Mesodermal cell (in vitro differentiated cells): ENCODE results near the gene C19orf38.

Source experiments
- H3K27ac ChIP-seq: 2 replicates; pipeline ENCODE4 v1.7.0; 2013; ENCODE audit warnings: mild to moderate bottlenecking, low read depth, low read length, moderate library complexity; ENCODE audit not compliant: severe bottlenecking
- H3K36me3 ChIP-seq: 2 replicates; pipeline ENCODE4 v1.7.1; 2013; ENCODE audit warnings: mild to moderate bottlenecking, low read length, moderate library complexity; ENCODE audit not compliant: control insufficient read depth, insufficient read depth
- H3K4me1 ChIP-seq: one replicate; pipeline ENCODE4 v1.7.1; 2013; ENCODE audit warnings: mild to moderate bottlenecking, low read length; ENCODE audit not compliant: insufficient read depth, control insufficient read depth, poor library complexity, severe bottlenecking
- H3K4me3 ChIP-seq: 2 replicates; pipeline ENCODE4 v1.7.0; 2013; ENCODE audit warnings: low read length, control low read depth, mild to moderate bottlenecking; ENCODE audit not compliant: insufficient read depth, poor library complexity, severe bottlenecking; ENCODE audit errors: extremely low read depth
- H3K9me3 ChIP-seq: 2 replicates; pipeline ENCODE4 v1.7.1; 2013; ENCODE audit warnings: mild to moderate bottlenecking, low read length, moderate library complexity; ENCODE audit not compliant: control insufficient read depth
- WGBS, 2 experiments: methylation state at CpG; one replicate each; pipeline ENCODE4 v1.1.5; 2013; ENCODE audit warnings: missing lambda C conversion rate in 2 of 2; ENCODE audit not compliant: insufficient coverage in 2 of 2; 5-methylcytosine and 5-hydroxymethylcytosine counted together

C19orf38 gene

DNA sequence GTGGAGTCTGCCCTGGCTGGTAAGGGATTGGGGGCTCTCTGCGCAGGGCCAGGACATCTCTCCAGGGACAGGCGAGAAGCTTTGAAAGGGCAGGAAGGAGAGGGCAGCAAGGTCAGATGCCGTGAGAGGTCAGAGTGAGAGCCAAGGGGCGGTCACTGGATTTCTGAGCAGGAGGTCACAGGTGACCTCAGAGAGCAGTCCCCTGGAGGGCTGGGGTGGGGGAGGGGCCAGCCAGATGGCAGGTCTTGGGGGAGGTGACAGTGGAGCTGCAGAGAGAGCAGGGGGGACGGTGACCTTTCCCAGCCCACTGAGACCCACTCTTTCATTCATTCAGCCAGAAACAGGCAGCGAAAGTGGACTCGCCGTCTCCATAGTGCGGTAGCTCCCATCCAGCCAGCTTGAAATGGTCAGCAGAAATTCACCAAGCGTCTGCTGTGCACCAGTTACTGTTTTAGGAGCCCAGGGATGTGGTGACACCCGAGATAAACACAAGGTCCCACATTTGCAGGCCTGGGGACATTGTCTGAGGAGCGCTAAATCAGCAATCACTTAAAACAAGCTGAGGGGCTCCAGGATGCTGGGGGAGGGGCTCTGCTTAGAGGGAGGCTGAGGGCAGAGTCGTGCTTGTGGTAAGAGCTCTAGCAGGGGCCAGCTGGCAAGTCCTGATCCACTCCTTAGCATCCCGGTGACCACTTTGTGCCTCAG lies 33.3 kb downstream of the C19orf38 start:
- H3K27ac ChIP-seq: peak overlapping the region; percentile 62
- peaks cover 4% of the 10 kb centered on the region for H3K36me3 ChIP-seq
- no peaks in the 10 kb centered on the region for H3K9me3 ChIP-seq
- no peak overlapping the region for H3K4me3 ChIP-seq
- 50 to 51% methylated on average over 13 of the region's 14 CpGs for WGBS, 2 experiments
- H3K4me1 ChIP-seq: peaks cover 40% of the 10 kb centered on the region

DNA sequence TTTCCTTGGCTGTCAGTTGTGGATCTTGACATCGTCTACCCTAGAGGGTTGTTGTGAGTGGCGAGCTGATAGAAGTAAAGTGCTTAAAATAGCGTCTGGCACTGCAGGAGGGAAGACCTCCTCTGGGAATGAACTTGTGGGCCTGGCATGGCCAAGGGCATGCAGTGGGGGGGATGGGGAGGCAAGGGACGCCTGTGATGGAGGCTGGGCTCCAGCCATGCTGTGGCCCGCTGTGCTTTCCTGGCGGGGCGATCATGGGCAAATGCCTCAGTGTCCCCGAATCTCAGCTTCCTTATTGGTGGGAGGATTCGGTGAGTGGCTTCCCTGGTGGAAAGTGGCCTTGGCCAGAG lies 33.9 kb downstream of the C19orf38 start:
- H3K36me3 ChIP-seq: peaks cover 8% of the 10 kb centered on the region
- peak overlapping the region; percentile 62 for H3K27ac ChIP-seq
- WGBS, 2 experiments: 79 to 89% methylated on average over 7 to 8 of the region's 9 CpGs
- H3K4me3 ChIP-seq: no peak overlapping the region
- H3K4me1 ChIP-seq: peaks cover 44% of the 10 kb centered on the region
- no peaks in the 10 kb centered on the region for H3K9me3 ChIP-seq

DNA sequence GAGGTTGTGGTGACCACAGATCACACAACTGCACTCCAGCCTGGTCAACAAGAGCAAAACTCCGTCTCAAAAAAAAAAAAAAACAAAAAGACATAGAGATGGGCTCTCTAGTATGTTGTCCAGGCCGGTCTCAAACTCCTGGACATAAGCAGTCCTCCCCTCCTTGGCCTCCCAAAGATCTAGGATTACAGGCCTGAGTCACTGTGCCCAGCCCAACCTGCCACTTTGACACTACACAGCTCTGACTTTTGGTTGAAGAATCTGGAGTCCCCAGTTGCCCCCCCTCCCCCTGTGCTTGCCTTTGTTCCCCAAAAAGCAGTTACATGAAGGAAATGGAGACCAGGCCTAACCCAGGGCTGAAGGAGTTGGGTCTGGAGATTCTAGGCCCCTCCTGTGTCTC lies 36.1 kb downstream of the C19orf38 start:
- 100% methylated on average over 1 of the region's 2 CpGs for WGBS, 2 experiments
- Histone ChIP-seq H3K4me3 (no peak overlapping the region), H3K27ac (peak overlapping the region; percentile 74), H3K9me3 (no peaks in the 10 kb centered on the region), H3K4me1 (peaks cover 58% of the 10 kb centered on the region), H3K36me3 (peaks cover 12% of the 10 kb centered on the region)

DNA sequence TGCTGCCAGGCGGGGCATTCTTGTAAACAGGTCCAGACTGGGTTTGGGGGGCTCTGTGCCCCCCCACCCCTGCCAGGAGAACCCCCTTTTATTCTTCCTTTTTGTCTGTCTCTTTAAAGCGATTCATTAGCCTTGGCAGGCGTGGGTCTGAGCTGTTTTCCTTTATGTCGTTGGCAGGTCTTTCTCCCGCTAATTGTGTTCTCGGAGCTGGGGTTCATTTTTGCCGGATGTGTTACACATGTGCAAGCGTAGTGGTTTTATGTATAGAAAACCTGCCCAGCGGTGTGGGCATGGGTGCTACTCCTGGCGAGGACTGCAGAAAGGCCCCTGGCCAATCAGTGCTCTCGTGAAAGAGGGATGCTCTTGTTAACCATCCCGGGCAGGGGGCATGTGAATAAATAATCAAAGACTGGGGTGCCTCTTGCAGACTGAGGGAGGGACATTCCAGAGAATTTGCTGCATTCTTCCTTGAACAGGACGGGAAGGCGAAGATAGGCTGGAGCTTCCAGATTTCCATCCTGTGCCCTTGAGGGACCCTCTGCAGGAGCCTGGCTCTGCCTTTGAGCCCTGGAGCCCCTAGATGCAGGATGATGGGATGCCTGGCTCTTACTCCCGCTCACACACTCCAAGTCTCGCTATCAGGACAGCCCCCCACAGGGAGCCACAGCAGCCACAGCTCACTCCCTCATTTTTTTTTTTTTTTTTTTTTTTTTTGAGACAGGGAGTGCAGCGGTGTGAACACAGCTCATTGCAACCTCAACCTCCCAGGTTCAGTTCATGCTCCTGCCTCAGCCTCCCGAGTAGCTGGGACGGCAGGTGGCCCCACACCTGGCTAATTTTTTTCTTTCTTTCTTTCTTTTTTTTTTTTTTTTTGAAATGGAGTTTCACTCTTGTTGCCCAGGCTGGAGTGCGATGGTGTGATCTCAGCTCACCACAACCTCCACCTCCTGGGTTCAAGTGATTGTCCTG lies 37.3 kb downstream of the C19orf38 start:
- Histone ChIP-seq H3K4me1 (peaks cover 49% of the 10 kb centered on the region), H3K9me3 (no peaks in the 10 kb centered on the region), H3K27ac (peak overlapping the region; percentile 74), H3K4me3 (no peak overlapping the region), H3K36me3 (peaks cover 12% of the 10 kb centered on the region)
- WGBS, 2 experiments: 68 to 76% methylated on average over 12 to 15 of the region's 20 CpGs

DNA sequence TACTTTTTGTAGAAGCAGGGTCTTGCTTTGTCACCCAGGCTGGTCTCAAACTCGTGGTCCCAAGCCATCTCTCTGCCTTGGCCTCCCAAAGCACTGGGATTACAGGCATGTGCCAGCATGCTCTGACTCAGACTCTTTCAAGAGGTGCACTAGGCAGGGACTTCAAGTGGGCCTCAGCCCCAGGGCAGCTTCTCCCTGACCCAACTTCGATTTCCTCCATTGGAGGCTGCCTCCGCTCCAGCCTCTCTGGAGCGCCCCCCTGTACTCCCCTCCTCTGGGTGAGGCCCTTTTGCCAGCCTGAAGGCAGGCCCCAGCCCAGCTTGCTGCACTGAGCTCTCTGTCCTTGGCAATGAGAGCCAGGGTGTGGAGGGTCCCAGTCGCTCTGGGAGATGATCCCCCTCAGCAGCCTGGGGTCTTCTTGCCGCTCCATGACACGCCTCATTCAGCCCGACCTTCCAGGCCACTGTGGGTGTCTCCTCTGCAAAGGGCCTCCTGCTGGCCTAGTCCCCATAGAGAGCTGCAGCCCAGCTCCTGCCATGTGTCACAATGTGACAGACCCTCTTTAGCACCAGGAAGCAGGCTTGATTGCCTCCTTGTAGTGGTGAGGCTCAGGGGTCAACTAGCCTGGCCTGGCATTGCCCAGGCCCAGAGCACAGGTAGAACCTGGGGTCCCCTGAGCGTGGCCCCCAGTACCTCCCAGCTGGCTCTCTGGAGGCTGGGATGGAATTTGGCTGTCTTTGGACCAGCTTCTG lies 39.6 kb downstream of the C19orf38 start:
- peaks cover 35% of the 10 kb centered on the region for H3K4me1 ChIP-seq
- H3K36me3 ChIP-seq: peaks cover 11% of the 10 kb centered on the region
- peak overlapping the region; percentile 57 for H3K27ac ChIP-seq
- 78 to 85% methylated on average over 8 to 9 of the region's 9 CpGs for WGBS, 2 experiments
- no peak overlapping the region for H3K4me3 ChIP-seq
- no peaks in the 10 kb centered on the region for H3K9me3 ChIP-seq

DNA sequence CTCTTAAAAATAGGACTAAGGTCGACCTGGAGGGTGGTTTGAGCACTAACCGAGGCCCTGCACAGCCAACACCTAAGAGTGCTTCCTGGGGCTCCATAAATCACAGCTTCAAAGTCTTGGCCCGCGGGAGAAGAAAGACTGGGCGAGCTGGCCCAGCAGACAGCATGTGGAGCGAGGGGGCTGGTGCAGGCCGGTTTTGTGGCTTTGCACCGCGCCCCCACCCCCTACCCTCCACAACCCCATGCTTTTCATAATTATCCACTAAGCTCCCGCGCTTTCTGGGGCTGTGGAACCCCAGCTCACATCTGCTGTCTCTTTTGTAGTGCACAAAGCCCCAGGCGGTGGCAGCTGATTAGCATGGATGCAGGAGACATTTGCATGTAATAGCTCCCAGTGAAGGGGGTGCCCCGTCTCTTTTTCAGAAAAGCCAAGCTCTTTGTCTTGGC lies 40.2 kb downstream of the C19orf38 start:
- Histone ChIP-seq H3K27ac (peak overlapping the region; percentile 57), H3K36me3 (peaks cover 8% of the 10 kb centered on the region), H3K4me3 (no peak overlapping the region), H3K4me1 (peaks cover 35% of the 10 kb centered on the region), H3K9me3 (no peaks in the 10 kb centered on the region)
- WGBS, 2 experiments: 35 to 53% methylated on average over 7 to 13 of the region's 13 CpGs

DNA sequence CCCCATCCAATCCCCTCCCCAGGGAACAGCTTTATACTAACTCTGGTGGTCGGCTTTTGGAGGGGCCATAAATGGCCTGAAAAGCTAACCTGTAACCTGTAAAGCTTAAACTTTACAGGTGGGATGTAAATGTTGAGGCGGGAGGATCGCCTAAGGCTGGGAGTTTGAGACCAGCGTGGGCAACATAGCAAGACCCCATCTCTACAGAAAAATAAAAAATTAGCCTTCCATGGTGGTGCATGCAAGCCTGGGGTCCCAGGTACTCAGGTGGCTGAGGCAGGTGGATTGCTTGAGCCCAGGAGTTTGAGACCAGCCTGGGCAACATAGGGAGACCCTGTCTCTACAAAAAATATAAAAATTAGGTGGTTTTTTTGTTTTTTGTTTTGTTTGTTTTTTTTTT lies 41.7 kb downstream of the C19orf38 start:
- Histone ChIP-seq H3K4me3 (no peak overlapping the region), H3K36me3 (peaks cover 8% of the 10 kb centered on the region), H3K4me1 (peaks cover 38% of the 10 kb centered on the region), H3K27ac (no peak overlapping the region), H3K9me3 (no peaks in the 10 kb centered on the region)
- no CpG with 5 or more reads among the region's 4 CpGs for WGBS, 2 experiments

DNA sequence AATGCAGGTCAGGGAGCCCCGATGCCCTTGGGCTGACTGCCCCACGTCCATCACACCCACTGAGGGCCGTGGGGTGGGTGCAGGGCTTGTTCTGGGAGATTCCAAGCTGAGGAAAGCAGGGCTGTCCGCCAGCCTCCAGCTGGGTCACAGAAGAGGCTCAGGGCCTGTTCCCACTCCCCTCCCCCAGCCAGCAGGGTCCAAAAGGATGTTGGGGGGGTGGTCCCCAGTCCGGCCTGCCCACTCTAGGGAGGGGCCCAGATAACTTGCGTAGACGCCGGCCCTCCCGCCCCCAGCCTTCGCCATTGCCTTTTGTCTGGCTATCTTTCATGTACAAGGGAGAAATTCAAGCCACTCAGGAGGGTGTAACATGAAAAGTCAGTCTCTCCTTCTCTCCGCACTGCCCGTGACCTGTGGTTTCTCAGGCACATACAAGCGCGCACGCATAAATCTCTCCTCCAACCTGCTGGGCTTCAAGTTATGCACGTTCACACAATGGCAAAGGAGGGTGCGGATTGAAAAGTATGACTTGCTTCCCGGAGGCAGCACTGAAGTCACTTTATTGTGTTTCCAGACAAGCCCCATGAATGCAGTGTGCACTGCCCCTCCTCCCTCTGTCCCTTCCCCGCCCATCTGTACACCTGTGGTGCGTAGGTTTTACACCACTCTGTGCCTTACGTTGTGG lies 43.3 kb downstream of the C19orf38 start:
- H3K4me3 ChIP-seq: no peak overlapping the region
- H3K4me1 ChIP-seq: peaks cover 34% of the 10 kb centered on the region
- peaks cover 8% of the 10 kb centered on the region for H3K36me3 ChIP-seq
- H3K9me3 ChIP-seq: no peaks in the 10 kb centered on the region
- 82 to 86% methylated on average over 14 to 18 of the region's 21 CpGs for WGBS, 2 experiments
- H3K27ac ChIP-seq: peak overlapping the region; percentile 26

DNA sequence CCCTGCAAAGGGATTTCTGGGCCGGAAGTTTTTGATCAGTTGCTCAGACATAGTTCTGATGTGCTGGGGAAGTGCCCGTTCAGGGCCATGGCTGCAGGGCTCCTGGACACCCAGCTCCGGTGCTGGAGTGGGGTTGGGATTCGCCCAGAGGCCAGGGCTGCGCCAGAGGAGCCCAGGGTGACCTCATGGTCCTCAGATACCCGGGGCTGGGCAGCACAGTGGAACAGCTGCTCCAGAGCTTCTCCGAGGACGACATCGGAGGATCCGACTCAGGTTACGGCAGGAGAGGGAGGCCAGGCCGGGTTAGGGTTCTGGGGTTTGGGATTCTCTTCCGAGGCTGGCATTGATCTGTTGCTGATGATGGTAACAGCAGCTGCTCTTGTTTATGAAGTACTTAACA lies 44.0 kb downstream of the C19orf38 start:
- no peaks in the 10 kb centered on the region for H3K9me3 ChIP-seq
- WGBS, 2 experiments: 93 to 96% methylated on average over 11 to 12 of the region's 13 CpGs
- peaks cover 31% of the 10 kb centered on the region for H3K4me1 ChIP-seq
- no peak overlapping the region for H3K27ac ChIP-seq
- no peak overlapping the region for H3K4me3 ChIP-seq
- H3K36me3 ChIP-seq: peaks cover 3% of the 10 kb centered on the region

DNA sequence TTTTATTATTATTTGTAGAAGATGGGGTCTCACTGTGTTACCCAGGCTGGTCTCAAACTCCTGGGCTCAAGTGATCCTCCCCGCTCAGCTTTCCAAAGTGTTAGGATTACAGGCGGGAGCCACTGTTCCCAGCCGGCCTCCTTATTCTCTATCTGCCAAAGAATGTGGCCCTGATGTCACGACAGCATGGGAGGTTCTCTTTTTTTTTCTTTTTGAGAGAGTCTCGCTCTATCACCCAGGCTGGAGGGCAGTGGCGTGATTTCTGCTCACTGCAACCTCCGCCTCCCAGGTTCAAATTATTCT lies 46.6 kb downstream of the C19orf38 start:
- Histone ChIP-seq H3K27ac (no peak overlapping the region), H3K4me1 (peaks cover 17% of the 10 kb centered on the region), H3K9me3 (no peaks in the 10 kb centered on the region), H3K4me3 (no peak overlapping the region), H3K36me3 (no peaks in the 10 kb centered on the region)
- 92% methylated on average over 2 to 5 of the region's 7 CpGs for WGBS, 2 experiments
